NB4 (cell line): ENCODE data around the gene SCARB1.

Experiments used
- MYC ChIP-seq: IDR thresholded peaks from 2 replicates; pipeline ENCODE4 v1.6.1; 2011; ENCODE audit warnings: low read depth, low read length
- POLR2A ChIP-seq: IDR thresholded peaks from 2 replicates; pipeline ENCODE4 v1.6.1; 2011; ENCODE audit warnings: mild to moderate bottlenecking; ENCODE audit not compliant: insufficient read length; ENCODE audit errors: extremely low read depth
- TF ChIP-seq, protein P1 (sequence below): IDR thresholded peaks from one replicate; pipeline ENCODE4 v1.5.1; 2012; ENCODE audit warnings: low read depth, low read length

DNA sequence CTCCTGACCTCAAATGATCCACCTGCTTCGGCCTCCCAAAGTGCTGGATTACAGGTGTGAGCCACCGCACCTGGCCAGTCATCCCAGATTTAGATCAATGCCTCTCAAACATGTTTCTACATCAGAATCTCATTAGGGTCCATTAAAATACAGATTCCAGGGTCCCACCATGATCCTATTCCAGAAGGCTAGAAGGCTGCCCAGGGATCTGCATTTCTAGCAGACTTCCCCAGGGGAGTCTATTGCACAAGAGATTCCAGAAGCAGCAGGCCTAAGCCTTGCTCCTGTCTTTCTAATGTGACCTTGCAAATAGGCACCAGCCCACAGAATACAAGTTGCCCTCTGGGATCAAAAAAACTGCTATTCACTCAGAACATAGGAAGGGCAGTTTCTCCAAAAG lies 81.5 kb downstream of the SCARB1 start:
- TF ChIP-seq, protein P1, sequence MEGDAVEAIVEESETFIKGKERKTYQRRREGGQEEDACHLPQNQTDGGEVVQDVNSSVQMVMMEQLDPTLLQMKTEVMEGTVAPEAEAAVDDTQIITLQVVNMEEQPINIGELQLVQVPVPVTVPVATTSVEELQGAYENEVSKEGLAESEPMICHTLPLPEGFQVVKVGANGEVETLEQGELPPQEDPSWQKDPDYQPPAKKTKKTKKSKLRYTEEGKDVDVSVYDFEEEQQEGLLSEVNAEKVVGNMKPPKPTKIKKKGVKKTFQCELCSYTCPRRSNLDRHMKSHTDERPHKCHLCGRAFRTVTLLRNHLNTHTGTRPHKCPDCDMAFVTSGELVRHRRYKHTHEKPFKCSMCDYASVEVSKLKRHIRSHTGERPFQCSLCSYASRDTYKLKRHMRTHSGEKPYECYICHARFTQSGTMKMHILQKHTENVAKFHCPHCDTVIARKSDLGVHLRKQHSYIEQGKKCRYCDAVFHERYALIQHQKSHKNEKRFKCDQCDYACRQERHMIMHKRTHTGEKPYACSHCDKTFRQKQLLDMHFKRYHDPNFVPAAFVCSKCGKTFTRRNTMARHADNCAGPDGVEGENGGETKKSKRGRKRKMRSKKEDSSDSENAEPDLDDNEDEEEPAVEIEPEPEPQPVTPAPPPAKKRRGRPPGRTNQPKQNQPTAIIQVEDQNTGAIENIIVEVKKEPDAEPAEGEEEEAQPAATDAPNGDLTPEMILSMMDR = no peak
- TF ChIP-seq POLR2A (no peak), MYC (no peak)
